Keratinocyte (primary cell): Measurements from ENCODE around the gene ARHGDIB.

ENCODE experiments used
- CTCF ChIP-seq, 3 experiments: IDR thresholded peaks in 1 of 3; conservative IDR thresholded peaks in 1 of 3; optimal IDR thresholded peaks in 1 of 3; 2 replicates in 2 of 3; 3 replicates in 1 of 3; pipeline versions ENCODE3 to v1.5.1; 2011; ENCODE audit warnings: low read length in 3 of 3, mild to moderate bottlenecking in 3 of 3, moderate library complexity in 2 of 3, control low read depth in 1 of 3, inconsistent platforms in 1 of 3; ENCODE audit not compliant: insufficient read depth in 2 of 3; ENCODE audit errors: extremely low read depth in 1 of 3
- EZH2 ChIP-seq: IDR thresholded peaks from one replicate; pipeline ENCODE4 v1.6.1; 2012; ENCODE audit warnings: inconsistent platforms, mild to moderate bottlenecking, low read length, moderate library complexity

DNA sequence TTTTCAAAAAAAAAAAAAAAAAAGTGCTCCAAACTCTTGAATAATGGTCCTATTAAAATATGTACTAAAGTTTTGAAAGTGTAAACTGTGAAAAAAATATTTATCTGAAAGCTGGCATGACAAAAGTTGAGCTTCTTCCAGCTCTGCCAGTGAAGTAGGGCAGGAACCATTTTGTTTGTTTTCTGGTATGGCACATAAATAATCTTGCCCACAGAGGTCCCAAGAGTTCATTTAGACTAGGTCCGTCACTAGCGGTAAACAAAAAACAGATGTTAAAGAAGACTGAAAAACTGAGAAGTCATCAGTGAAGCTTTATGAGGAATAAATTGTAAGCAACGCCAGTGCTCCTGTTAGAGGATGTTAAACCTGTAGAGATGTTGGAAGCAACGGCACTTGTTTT, 30.0 kb downstream of the ARHGDIB start:
- no peak for TF ChIP-seq CTCF (optimal IDR thresholded peaks at IDR 0.05 in 1 of 3, IDR thresholded peaks at IDR 0.05 in 1 of 3, conservative IDR thresholded peaks at IDR 0.05 in 1 of 3; ENCODE audit: extremely low read depth in 1 of 3, insufficient read depth in 2 of 3, low read length in 3 of 3)
- TF ChIP-seq EZH2 = no peak
